UCSD-AML1 (cell line): ENCODE data around the gene HMCN1.

Experiments used
- DNase-seq: peaks from one replicate; lab custom pipeline; 2025; ENCODE audit not compliant: unreplicated experiment; lab: John Stamatoyannopoulos, UW

The HMCN1 gene

GRCh38 chr1:186066411-186066810, 332.2 kb downstream of the HMCN1 start:
- no peak for DNase-seq

- no peak for DNase-seq
Measured at GRCh38 chr1:186073697-186074096, 339.5 kb downstream of the HMCN1 start.

- no peak for DNase-seq
Measured at GRCh38 chr1:186076006-186076405, 341.8 kb downstream of the HMCN1 start.

GRCh38 chr1:186078245-186078644, 344.1 kb downstream of the HMCN1 start:
- no peak for DNase-seq

- no peak for DNase-seq
Measured at GRCh38 chr1:186079084-186079684, 345.0 kb downstream of the HMCN1 start.

- DNase-seq = peak; percentile 16
Measured at GRCh38 chr1:186082235-186082937, 348.2 kb downstream of the HMCN1 start.

- no peak for DNase-seq
Measured at GRCh38 chr1:186086583-186086982, 352.4 kb downstream of the HMCN1 start.

- no peak for DNase-seq
Measured at GRCh38 chr1:186089940-186090339, 355.7 kb downstream of the HMCN1 start.

GRCh38 chr1:186091222-186091720, 357.1 kb downstream of the HMCN1 start:
- no peak for DNase-seq

GRCh38 chr1:186093437-186093836, 359.2 kb downstream of the HMCN1 start:
- no peak for DNase-seq

- DNase-seq = no peak
Measured at GRCh38 chr1:186094172-186094571, 360.0 kb downstream of the HMCN1 start.

GRCh38 chr1:186099336-186100104, 365.3 kb downstream of the HMCN1 start:
- DNase-seq = no peak

- DNase-seq = no peak
Measured at GRCh38 chr1:186102107-186102506, 367.9 kb downstream of the HMCN1 start.

GRCh38 chr1:186102547-186103148, 368.5 kb downstream of the HMCN1 start:
- DNase-seq = no peak

GRCh38 chr1:186104459-186104858, 370.3 kb downstream of the HMCN1 start:
- DNase-seq = no peak

GRCh38 chr1:186112280-186112679, 378.1 kb downstream of the HMCN1 start:
- DNase-seq = no peak

GRCh38 chr1:186113461-186113860, 379.3 kb downstream of the HMCN1 start:
- no peak for DNase-seq

GRCh38 chr1:186118724-186119123, 384.5 kb downstream of the HMCN1 start:
- DNase-seq = no peak

GRCh38 chr1:186122837-186123236, 388.6 kb downstream of the HMCN1 start:
- no peak for DNase-seq

- no peak for DNase-seq
Measured at GRCh38 chr1:186125035-186125434, 390.8 kb downstream of the HMCN1 start.

- DNase-seq = no peak
Measured at GRCh38 chr1:186125511-186125910, 391.3 kb downstream of the HMCN1 start.
